ENCODE results near the gene PIK3R3.

DNA sequence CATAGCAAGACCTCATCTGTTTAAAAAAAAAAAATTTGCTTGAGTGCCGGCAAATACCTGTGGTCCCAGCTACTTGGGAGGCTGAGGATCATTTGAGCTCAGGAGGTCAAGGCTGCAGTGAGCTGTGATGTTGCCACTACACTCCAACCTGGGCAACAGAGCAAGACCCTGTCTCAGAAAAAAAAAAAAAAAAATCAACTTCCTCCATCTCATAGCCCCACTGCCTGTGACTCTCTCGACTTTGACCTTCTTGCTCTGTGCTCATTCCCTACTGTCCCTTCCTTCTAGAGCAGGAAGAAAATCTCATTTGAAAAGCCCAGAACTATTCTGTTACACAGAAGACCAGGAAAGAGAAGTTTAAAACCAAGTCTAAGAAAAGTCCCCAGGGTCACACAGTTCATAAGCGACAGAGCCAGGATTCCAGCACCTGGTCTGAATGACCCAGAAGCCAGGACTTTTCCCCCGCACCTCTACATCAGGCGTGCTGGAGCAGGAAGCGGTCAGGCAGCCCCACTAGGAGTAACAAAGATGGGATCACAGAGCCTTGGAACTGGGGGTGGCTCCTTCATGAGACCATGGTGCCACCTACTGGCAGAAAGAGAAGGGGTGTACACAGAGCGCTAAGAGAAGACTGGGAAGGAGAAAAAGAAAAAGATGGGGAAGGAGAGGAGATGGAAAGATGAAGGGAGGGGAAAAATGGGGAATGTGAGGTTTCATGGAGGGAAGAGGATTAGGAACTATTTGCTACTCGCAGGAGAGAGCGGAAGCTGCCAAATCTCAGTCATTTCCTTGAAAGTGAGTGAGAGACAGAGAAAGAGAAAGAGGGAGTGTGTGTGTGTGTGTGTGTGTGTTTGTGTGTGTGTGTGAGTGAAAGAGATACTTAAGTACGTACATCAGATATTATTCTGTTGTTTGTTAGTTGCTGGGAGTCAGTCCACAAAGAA lies 47.0 kb upstream of the PIK3R3 start:
- no peak for TF ChIP-seq POLR2A (IDR thresholded peaks at IDR 0.05; ENCODE audit: low read depth, low read length)
- TF ChIP-seq TAF1 (IDR thresholded peaks at IDR 0.05; ENCODE audit: borderline replicate concordance, low read depth, low read length): no peak

All from GM12892 (cell line).